Measurements from ENCODE around the gene CETN3. TPM values are rescaled to one million over a fixed set of nuclear protein-coding genes. Genes with fewer than 3 reads are reported as not detected.
"Not testable (repeated sequence)": the region's sequence is repeated elsewhere in the genome, so short reads cannot be mapped to it uniquely, and the experiment has no call there.

CETN3 gene
- total RNA-seq, 2 experiments from 2014 or later: 33.4 to 34.7 TPM

GRCh38 chr5:90343731-90344130, 65.8 kb downstream of the CETN3 start:
- DNase-seq; POLR2A ChIA-PET; H3K9me3 Mint-ChIP-seq; H3K36me3 Mint-ChIP-seq (ENCODE audit: low read depth); H3K4me3 Mint-ChIP-seq; H3K27ac Mint-ChIP-seq; H3K4me1 Mint-ChIP-seq; H3K27me3 Mint-ChIP-seq; CTCF ChIA-PET: not testable (repeated sequence)

GRCh38 chr5:90342576-90342975, 67.0 kb downstream of the CETN3 start:
- POLR2A ChIA-PET: no interaction called here
- no peak overlapping the region for H3K27ac Mint-ChIP-seq
- no peak for DNase-seq
- H3K4me3 Mint-ChIP-seq: no peak overlapping the region
- no peaks in the 10 kb centered on the region for H3K4me1 Mint-ChIP-seq
- H3K36me3 Mint-ChIP-seq (ENCODE audit: low read depth): no peaks in the 10 kb centered on the region
- H3K9me3 Mint-ChIP-seq: no peaks in the 10 kb centered on the region
- H3K27me3 Mint-ChIP-seq: peaks cover 6% of the 10 kb centered on the region
- CTCF ChIA-PET: no interaction called here

Other genes starting within 250 kb of the CETN3 start
- gene MBLAC2, start 65.0 kb upstream of the CETN3 start, total RNA-seq: 1 to 10 TPM; 3.9 to 4.9 TPM
- gene POLR3G, start 65.1 kb upstream of the CETN3 start, total RNA-seq: 1 to 10 TPM; 2.8 to 4.2 TPM
- 10 to 100 TPM; 20.6 to 22.5 TPM for gene LYSMD3, start 119.8 kb upstream of the CETN3 start, total RNA-seq
- gene ADGRV1, start 149.0 kb upstream of the CETN3 start, total RNA-seq: not detected

All from activated CD4-positive, alpha-beta memory T cell treated with anti-CD3 and anti-CD28 coated beads, Interleukin-2, amount 10 ng/mL, durations not matched to agents 7 days and 5 days (primary cell).